ENCODE data around the gene DPEP3.

Gene DPEP3

GRCh38 chr16:67928561-67929364 is 51.5 kb downstream of the DPEP3 start:
- DNase-seq: peak; percentile 56

- DNase-seq: no peak
These were observed 52.2 kb downstream of the DPEP3 start for GRCh38 chr16:67928147-67928546.

- DNase-seq: no peak
These were observed 53.0 kb downstream of the DPEP3 start for GRCh38 chr16:67927131-67927941.

GRCh38 chr16:67926181-67926750 is 54.0 kb downstream of the DPEP3 start:
- peak; percentile 70 for DNase-seq

All from NCI-H1105 treated with DMSO at 0.1 percent for 48 hours (cell line).